ENCODE measurements around the gene YIF1B.

The YIF1B gene

GRCh38 chr19:38331728-38332127 is 16.0 kb upstream of the YIF1B start:
- no peak for DNase-seq

- no peak for DNase-seq
Observed at GRCh38 chr19:38329651-38330050, 13.9 kb upstream of the YIF1B start.

GRCh38 chr19:38326591-38326990 is 10.8 kb upstream of the YIF1B start:
- no peak for DNase-seq

- no peak for DNase-seq
Observed at GRCh38 chr19:38324431-38324830, 8.7 kb upstream of the YIF1B start.

- DNase-seq, result no peak
Observed at GRCh38 chr19:38323291-38323690, 7.5 kb upstream of the YIF1B start.

- no peak for DNase-seq
Observed at GRCh38 chr19:38321646-38322196, 6.0 kb upstream of the YIF1B start.

- DNase-seq, result no peak
Observed at GRCh38 chr19:38320969-38321339, 5.2 kb upstream of the YIF1B start.

- DNase-seq, result peak; percentile 31 to 42
Observed at GRCh38 chr19:38319421-38320258, 3.9 kb upstream of the YIF1B start, which contains the start of gene KCNK6. Gene KCNK6 (plus strand): TSS chr19:38319845. CDS start chr19:38319951, 106 bp downstream.

GRCh38 chr19:38318660-38319059 is 2.9 kb upstream of the YIF1B start:
- no peak for DNase-seq

- DNase-seq, result no peak
Observed at GRCh38 chr19:38317104-38317612, 1.4 kb upstream of the YIF1B start.

- no peak for DNase-seq
Observed at GRCh38 chr19:38316477-38317067, 825 bp upstream of the YIF1B start.

GRCh38 chr19:38310986-38311385 is 4.8 kb downstream of the YIF1B start:
- DNase-seq, result no peak

- DNase-seq, result no peak
Observed at GRCh38 chr19:38310279-38310670, 5.5 kb downstream of the YIF1B start.

GRCh38 chr19:38309615-38310278 is 6.0 kb downstream of the YIF1B start:
- DNase-seq, result no peak

GRCh38 chr19:38308926-38309614 is 6.7 kb downstream of the YIF1B start:
- no peak for DNase-seq

- DNase-seq, result no peak
Observed at GRCh38 chr19:38308006-38308766, 7.6 kb downstream of the YIF1B start.

- no peak for DNase-seq
Observed at GRCh38 chr19:38307597-38307996, 8.2 kb downstream of the YIF1B start.

- DNase-seq, result no peak
Observed at GRCh38 chr19:38307076-38307475, 8.7 kb downstream of the YIF1B start.

- no peak for DNase-seq
Observed at GRCh38 chr19:38306236-38306635, 9.5 kb downstream of the YIF1B start.

- DNase-seq, result no peak
Observed at GRCh38 chr19:38304866-38305429, 10.8 kb downstream of the YIF1B start.

GRCh38 chr19:38304352-38304865 is 11.3 kb downstream of the YIF1B start:
- DNase-seq, result no peak
